AG09319 (cell line): ENCODE results near the gene SFT2D2.
A peak's percentile ranks its signal among the peaks of the same experiment; 100 is the strongest.

Source experiments
- DNase-seq: peaks from one replicate; pipeline ENCODE4 v3.0.0-alpha.2; 2010; ENCODE audit warnings: low read depth; ENCODE audit errors: extremely low read depth
- TF ChIP-seq, protein P1 (sequence below): IDR thresholded peaks from 2 replicates; pipeline ENCODE4 v1.5.1; 2011; ENCODE audit warnings: low read depth, mild to moderate bottlenecking, inconsistent platforms, low read length, moderate library complexity

Gene SFT2D2

DNA sequence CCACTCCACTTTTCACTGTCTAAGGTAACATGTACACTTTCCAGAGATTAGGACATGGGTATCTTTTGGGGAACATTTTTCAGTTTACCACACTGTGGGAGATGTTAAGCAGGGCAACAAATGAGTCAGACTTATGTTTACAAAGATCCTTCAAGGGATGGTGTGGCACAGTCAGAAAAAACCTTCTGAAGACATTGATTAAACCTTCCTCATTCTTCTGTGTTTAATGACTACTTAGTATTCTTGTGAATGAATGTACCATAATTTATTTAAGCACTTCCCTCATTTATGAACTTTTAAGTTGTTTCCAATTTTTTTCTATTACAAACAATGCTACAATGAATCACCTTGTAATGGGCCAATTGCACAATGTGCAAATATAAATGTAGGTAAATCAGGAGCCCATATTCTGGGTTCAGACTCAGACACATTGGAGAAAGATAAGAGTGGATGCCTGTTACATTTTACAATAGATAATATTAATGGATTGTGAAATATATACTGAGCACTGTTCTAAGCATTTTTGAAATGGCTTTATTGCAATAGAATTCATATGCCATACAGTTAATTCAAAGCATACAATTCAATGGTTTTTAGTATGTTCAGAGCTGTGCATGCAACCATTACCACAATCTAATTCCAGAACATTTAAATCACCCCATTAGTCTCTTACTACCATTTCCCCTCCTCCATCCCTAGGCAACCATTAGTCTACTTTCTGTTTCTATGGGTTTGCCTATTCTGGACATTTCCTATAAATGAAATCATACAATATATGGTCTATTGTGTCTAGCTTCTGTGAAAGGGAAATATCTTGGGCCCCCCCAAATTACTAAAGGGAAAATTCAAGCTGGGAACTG, 1.9 kb upstream of the SFT2D2 start:
- no peak for DNase-seq

GRCh38 chr1:168224991-168225390, 813 bp upstream of the SFT2D2 start:
- TF ChIP-seq, protein P1, sequence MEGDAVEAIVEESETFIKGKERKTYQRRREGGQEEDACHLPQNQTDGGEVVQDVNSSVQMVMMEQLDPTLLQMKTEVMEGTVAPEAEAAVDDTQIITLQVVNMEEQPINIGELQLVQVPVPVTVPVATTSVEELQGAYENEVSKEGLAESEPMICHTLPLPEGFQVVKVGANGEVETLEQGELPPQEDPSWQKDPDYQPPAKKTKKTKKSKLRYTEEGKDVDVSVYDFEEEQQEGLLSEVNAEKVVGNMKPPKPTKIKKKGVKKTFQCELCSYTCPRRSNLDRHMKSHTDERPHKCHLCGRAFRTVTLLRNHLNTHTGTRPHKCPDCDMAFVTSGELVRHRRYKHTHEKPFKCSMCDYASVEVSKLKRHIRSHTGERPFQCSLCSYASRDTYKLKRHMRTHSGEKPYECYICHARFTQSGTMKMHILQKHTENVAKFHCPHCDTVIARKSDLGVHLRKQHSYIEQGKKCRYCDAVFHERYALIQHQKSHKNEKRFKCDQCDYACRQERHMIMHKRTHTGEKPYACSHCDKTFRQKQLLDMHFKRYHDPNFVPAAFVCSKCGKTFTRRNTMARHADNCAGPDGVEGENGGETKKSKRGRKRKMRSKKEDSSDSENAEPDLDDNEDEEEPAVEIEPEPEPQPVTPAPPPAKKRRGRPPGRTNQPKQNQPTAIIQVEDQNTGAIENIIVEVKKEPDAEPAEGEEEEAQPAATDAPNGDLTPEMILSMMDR: no peak

More for the DNA sequence above, 1.9 kb upstream of the SFT2D2 start:
- TF ChIP-seq, protein P1: no peak

DNA sequence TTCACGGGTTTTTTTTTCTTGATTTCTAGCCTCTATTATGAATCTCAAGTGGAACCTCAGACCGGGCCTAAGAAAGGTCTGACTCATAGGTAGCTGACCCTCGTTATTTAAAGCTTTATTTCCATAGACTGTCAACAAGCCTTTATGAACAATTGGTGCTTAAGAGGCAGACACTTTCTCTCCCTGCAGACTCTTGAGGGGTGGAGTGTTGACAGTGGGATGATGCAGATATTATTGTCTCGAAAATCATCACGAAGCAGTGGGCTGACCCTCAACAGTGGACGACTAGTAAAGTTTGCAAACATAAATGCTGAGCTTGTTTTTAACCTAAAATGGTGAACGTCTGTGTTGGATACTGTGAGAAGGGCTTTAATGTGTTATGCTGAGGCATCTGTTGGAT, 1.8 kb downstream of the SFT2D2 start:
- TF ChIP-seq, protein P1: no peak
- no peak for DNase-seq

More at GRCh38 chr1:168224991-168225390, 813 bp upstream of the SFT2D2 start:
- no peak for DNase-seq

- TF ChIP-seq, protein P1: no peak
- no peak for DNase-seq
Measured at GRCh38 chr1:168229893-168230292, 4.1 kb downstream of the SFT2D2 start.

- DNase-seq: no peak
- TF ChIP-seq, protein P1: no peak
Measured at GRCh38 chr1:168230709-168231108, 4.9 kb downstream of the SFT2D2 start.

GRCh38 chr1:168234846-168235547, 9.2 kb downstream of the SFT2D2 start:
- DNase-seq: no peak
- TF ChIP-seq, protein P1: peak; percentile 53

DNA sequence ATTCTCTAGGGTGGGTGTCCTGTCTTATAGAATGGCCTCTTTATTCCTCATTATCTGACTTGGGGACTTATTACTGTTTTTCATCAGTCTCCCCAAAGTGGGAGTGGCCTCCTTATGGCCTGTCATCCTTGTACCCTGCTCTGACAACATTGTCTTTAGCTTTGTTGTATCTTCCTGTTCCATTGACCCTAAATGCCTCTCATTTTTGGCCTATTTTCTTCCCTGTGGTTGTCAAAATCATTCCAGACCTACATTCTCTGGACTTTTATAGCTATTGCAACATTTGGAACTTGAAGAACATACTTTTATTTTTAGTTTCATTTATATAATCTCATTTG, 9.7 kb downstream of the SFT2D2 start:
- no peak for DNase-seq
- TF ChIP-seq, protein P1: no peak
